ENCODE measurements around the gene NFIL3.
A peak's percentile ranks its signal among the peaks of the same experiment; 100 is the strongest.
"Not testable (repeated sequence)": the region's sequence is repeated elsewhere in the genome, so short reads cannot be mapped to it uniquely, and the experiment has no call there.

NFIL3 gene

GRCh38 chr9:91393826-91394225, 29.8 kb downstream of the NFIL3 start:
- no peak for DNase-seq

DNA sequence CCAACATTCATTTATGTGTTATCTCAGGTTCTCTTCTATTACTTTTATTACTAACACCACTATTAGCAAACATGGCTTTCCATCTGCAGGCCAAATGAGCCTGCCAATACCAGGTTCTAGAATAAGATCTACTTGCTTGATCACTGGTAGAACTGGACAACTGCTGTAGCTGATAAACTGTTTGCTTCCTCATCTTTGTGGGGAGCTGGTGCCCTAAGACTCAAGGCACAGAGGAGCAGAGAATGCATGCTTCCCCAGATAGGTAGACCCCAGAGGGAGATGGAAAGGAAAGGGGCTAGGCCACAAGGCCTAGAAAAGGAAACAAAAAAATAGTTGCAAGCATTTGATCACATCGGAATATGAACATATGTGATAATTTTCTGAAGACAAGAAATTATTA, 31.2 kb downstream of the NFIL3 start:
- no peak for DNase-seq

DNA sequence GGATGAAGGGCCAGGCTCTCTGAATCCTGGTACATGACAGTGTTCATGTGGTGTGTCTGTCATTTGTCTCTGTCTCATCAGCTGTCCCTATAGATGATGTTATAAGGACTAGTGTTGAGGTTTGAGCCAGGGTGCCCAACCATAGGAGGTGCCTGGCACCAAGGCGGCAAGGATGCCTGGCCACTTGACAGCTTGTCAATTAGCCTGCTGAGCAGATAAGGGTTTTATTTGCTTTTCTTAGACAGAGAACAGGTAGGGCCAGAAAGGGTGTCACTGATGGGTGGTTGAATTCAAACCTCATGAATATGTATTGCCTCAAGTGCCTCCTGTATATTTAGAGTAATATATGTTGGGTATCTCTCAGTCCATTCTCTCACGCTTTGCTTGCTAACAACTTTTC, 31.8 kb downstream of the NFIL3 start:
- DNase-seq = no peak

DNA sequence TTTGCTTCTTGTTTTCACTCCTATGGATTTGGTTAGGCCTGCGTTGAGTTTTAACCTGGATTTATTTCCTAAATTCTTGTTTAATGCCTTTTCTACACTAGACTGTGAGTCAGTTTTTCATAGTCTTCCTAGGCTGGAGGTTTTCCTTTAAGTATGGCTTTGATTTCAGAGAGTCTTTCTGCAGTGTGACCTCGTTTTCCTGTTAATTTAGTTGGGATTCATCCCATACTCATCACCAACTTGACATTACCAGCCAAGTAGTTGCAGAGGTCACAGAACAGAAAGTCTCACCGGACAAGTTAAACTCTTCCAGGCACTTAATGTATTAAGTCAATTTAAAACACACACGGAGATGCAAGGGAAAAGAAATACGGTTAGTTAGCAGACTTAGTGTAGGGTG, 32.2 kb downstream of the NFIL3 start:
- no peak for DNase-seq

DNA sequence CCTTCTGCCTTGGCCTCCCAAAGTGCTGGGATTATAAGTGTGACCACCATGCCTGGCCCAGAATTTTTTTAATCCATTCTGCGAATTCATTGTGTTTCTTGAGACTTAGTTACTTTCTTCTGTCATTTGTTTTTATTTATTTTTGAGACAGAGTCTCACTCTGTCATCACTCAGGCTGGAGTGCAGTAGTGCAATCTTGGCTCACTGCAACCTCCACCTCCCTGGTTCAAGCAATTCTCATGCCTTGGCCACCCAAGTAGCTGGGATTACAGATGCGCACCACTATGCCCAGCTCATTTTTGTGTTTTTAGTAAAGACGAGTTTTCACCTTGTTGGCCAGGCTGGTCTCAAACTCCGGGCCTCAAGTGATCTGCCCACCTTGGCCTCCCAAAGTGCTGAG, 33.9 kb downstream of the NFIL3 start:
- not testable (repeated sequence) for DNase-seq

DNA sequence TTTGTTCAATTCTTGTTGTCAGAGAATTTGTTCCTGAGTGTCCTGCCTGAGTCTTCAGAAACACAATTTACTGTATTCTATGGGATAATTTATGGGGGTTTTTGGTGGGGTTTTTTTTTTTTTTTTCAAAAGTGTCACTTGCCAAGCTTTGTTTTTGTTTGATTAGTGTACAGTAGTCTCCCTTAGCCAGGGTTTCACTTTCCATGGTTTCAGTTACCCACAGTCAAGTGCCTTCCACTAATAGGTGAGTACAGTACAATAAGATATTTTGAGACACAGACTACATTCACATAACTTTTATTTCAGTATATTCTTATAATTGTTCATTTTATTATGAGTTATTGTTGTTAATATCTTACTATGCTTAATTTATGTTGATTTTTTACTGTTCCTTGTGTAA, 36.9 kb downstream of the NFIL3 start:
- DNase-seq = no peak

DNA sequence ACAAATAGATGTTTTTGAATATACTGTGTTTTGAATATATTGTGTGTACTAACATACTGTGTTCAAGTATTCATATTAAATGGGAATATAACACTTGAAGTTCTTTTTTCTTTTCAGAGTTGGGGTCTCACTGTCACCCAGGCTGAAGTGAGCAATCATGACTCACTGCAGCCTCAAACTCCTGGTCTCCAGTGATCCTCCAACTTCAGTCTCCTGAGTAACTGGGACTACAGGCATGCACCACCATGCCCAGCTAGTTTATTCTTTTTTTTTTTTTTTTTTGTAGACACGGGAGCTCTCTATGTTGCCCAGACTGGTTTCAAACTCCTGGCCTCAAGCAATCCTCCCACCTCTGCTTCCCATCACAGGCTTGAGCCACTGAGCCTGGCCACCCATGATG, 38.7 kb downstream of the NFIL3 start:
- no peak for DNase-seq

DNA sequence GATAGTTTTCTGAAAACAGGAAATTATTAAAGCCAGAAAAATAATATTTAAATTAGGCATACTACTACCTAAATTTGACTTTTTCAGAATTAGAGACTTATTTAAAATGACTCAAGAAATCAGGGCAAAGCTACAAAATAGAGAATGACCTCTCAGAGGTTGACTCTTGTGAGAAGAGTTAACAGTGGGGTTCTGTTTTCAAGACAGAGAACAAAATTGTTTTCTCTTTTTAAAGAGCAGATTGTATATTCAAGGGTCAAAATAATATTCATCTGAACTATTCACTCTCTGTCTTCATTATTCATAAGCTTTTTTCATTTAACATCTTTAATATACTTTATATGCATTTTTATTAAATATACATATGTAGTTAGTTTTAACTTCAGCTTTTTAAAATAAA, 40.1 kb downstream of the NFIL3 start:
- DNase-seq = no peak

GRCh38 chr9:91382298-91382697, 41.3 kb downstream of the NFIL3 start:
- DNase-seq = no peak

GRCh38 chr9:91379426-91379825, 44.2 kb downstream of the NFIL3 start:
- DNase-seq = no peak

- no peak for DNase-seq
Measured at GRCh38 chr9:91378695-91379127, 44.9 kb downstream of the NFIL3 start.

DNA sequence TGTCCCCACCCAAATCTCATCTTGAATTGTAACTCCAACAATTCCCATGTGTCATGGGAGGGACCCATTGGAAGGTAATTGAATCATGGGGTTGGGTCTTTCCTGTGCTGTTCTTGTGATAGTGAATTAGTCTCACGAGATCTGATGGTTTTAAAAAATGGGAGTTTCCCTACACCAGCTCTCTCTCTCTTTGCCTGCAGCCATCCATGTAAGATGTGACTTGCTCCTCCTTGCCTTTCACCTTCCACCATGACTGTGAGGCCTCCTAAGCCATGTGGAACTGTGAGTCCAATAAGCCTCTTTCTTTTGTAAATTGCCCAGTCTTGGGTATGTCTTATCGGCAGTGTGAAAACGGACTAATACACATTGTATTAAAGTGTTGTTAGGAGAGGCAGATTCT, 45.6 kb downstream of the NFIL3 start:
- not testable (repeated sequence) for DNase-seq

DNA sequence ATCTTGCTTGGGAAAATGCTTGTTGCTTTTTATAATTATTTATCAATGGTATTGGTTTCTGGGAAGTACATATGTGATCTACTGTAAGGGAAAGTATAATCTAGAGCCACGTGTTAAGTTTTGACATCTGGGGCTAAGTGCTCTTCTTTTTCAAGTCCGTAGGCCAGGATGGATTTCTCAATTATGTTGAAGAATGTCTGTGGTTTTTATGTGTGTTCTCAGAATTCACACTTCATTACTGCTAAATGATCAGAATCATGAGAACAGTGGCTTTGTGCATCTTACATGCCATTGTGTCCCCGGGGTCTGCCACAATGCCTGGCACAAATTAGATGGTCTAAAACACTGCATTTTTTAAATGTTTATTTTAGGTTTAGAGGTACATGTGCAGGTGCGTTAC, 47.4 kb downstream of the NFIL3 start:
- DNase-seq = no peak

DNA sequence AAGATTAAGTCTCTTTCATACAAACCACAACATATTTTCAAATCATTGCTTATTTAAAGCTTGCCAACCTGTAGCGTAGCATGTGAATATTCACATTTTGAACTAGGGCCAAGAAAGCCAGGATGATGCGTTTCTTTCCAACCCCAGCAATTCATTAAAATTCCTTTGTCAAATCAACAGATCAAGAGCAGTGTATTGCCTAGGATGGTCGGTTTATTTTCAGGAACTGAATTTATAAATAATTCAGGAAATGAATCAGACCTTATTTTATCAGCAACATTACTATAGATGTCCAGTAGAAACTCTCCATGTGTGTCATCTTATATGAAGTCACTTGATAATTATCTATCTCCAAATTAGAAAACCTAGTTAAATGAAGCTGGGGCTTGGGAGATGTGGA, 48.7 kb downstream of the NFIL3 start:
- DNase-seq = no peak

DNA sequence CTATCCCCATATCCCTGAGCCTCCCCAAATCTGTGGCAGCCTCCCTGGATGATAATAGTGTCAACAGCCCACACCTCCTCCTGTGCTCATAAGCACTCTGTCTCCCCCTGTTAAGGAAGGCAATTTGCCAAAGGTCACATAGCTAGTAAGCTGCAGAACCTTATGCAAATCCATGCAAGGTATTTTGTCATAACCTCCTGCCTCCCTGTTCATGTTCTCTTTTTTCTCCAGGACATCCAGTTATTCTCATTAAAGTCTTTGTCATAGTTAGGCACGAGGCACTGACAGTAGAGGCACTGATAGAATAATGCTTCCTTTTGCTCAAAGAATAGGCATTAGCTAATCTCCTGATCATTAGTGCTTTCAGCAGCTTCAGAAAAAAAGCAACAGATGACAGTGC, 51.7 kb downstream of the NFIL3 start:
- no peak for DNase-seq

DNA sequence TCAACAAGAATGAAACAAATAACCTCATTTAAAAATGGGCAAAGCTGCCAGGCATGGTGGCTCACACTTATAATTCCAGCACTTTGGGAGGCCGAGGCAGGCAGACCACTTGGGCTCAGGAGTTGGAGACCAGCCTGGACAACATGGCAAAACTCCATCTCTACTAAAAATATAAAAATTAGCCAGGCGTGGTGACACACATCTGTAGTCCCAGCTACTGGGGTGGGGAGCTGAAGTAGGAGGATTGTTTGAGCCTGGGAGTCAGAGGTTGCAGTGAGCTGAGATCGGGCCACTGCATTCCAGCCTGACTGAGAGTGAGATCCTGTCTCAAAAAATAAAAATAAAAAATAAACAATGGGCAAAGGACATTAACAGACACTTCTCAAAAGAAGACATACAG, 53.6 kb downstream of the NFIL3 start:
- DNase-seq = not testable (repeated sequence)

- DNase-seq = no peak
Measured at GRCh38 chr9:91364702-91365101, 58.9 kb downstream of the NFIL3 start.

DNA sequence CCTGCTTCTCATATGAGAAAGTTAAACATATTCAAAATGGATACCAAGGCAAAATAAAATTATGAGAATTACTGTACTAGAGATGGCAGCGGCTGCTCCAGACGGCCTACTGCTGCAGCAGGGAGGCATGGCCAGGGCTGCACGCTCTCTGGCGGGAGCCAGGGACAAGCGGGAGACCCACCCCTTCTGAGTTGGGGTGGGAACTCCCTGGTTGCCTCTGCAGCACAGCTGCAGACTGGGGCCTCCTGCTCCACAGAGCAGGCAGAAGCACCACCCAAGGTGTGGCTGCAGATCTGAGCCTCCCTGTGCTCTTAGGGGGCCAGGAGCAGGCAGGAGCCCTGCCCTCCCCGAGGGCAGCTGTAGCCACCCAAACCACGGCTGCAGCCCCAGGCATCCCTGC, 59.6 kb downstream of the NFIL3 start:
- DNase-seq = no peak

DNA sequence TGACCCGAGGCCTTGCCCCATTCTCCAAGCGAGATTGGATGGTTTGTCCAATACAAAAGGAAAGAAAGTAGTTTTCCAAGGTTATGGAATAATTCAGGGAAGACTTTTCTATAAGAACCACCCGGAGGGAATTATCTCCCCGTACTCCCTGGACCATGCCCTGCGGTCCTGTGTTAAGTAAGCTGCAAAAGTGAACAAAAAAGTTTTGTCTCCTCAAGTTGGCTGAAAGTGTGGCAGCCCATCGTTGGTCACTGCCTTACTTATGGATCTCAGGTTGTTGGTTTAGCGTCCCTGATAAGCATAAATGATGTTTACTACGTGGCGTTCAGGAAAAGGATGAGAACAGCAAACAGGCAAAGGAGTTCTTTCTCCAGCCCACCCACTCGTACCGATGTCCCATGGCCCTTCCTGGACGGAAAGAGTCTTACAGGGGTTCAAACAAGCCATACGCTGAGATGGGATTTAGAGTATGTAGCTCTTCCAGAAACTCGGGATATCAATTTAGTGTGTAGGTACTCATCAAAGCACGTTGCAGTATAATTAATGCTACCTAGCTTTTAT, 61.5 kb downstream of the NFIL3 start:
- DNase-seq = no peak

DNA sequence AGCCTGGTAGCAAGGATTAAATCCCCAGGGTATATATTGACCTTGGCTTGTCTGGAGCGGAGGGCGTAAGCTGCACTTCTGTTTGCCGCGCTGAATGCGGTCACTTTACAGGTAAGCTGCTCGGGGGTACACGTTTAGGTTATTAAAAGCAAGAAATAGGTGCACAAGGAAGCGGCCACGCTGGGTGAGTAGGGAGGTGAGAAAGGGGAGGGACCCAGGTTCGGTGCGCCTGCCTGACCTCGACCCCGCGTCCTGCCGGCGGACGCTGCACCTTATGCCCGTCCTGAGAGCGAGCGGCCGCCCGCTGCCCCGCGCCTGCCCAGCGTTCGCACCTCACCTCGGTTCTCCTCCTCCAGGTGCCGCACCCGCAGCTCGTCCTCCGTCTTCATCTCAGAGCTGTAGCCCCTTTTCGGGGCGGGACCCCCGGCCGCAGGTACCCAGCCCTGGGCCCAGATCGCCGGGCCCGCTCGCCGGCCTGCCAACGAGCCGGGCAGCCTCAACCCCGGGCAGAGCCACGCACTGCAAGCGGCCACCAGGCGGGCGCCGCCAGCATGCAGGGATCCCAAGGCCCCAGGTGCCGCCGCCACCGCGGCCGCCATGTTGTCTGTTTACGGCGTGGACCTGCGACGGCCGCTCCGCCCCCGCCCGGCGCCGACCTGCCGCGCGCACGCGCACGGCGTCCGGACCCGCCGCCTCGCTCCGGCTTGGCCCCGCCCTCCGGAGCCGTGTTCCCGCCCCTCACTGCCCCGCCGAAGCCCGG, 62.2 kb downstream of the NFIL3 start, which contains the start of gene AUH:
AUH (minus strand) TSS at position 628 of the 760 bp plus-strand sequence; CDS start at position 599, 29 bp downstream.
- DNase-seq = peak; percentile 47

GRCh38 chr9:91360551-91361290, 62.9 kb downstream of the NFIL3 start:
- no peak for DNase-seq

DNA sequence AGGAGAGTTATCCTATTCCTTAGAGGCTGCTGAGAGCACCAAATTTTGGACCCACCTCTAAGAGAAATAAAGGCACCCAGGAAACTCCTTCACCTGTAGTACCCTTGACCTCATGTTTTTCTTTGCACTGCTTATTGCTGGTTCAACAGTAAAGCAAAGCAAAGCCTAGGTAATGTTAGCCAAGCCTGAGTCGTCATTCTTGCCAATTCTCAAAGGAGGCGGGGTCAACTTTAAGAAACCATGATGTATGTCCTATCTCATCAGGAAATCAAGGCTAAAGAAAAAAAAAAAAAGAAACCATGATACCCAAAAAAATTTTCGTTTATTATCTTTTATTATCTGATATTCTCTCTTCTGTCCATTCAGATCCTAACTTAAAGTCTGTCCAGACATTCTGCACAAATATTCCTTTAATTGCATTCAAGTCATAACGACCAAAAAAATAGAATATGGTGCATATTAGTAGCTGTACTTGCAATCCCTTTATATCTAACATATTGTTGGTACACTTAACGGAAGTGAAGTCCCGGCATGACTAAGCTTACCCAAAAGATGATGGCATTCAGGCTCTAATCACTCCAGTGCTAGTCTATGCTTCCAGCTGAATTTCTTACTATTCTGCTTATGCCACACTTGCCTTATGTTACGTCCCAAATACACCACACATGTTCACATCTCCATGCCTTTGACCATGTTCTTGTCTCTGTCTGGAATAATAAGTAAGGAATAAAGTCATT, 63.7 kb downstream of the NFIL3 start:
- DNase-seq = no peak

DNA sequence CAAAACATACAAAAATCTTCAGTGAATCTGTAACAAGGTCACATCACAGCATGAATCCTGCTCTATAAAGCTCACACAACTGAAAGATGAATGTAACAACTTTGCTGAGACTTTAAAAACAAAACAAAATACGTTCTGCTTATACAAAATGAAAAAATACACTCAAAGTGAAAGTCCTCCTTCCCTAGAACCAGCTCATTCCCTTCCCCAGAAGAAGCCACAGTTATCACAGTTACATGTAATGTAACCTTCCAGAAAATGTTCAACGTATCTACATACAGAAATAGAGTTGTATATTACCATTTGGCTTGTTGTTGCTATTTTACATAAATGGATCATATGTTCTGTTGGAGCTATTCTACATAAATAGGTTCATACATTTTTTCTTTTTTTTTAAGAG, 64.5 kb downstream of the NFIL3 start:
- DNase-seq = no peak

Data from NCI-H2107 (cell line).